GM21576 (cell line): ENCODE measurements around the gene DNAJC13.
"Not testable (repeated sequence)": the region's sequence is repeated elsewhere in the genome, so short reads cannot be mapped to it uniquely, and the experiment has no call there.

Experiments
- ATAC-seq: cut with Tn5 transposase; IDR thresholded peaks from one replicate; pipeline ENCODE4 v1.9.1; 2021; ENCODE audit warnings: mild to moderate bottlenecking, moderate library complexity; ENCODE audit not compliant: unreplicated experiment

DNAJC13 gene, protein sequence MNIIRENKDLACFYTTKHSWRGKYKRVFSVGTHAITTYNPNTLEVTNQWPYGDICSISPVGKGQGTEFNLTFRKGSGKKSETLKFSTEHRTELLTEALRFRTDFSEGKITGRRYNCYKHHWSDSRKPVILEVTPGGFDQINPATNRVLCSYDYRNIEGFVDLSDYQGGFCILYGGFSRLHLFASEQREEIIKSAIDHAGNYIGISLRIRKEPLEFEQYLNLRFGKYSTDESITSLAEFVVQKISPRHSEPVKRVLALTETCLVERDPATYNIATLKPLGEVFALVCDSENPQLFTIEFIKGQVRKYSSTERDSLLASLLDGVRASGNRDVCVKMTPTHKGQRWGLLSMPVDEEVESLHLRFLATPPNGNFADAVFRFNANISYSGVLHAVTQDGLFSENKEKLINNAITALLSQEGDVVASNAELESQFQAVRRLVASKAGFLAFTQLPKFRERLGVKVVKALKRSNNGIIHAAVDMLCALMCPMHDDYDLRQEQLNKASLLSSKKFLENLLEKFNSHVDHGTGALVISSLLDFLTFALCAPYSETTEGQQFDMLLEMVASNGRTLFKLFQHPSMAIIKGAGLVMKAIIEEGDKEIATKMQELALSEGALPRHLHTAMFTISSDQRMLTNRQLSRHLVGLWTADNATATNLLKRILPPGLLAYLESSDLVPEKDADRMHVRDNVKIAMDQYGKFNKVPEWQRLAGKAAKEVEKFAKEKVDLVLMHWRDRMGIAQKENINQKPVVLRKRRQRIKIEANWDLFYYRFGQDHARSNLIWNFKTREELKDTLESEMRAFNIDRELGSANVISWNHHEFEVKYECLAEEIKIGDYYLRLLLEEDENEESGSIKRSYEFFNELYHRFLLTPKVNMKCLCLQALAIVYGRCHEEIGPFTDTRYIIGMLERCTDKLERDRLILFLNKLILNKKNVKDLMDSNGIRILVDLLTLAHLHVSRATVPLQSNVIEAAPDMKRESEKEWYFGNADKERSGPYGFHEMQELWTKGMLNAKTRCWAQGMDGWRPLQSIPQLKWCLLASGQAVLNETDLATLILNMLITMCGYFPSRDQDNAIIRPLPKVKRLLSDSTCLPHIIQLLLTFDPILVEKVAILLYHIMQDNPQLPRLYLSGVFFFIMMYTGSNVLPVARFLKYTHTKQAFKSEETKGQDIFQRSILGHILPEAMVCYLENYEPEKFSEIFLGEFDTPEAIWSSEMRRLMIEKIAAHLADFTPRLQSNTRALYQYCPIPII (N-terminal part only)

DNA sequence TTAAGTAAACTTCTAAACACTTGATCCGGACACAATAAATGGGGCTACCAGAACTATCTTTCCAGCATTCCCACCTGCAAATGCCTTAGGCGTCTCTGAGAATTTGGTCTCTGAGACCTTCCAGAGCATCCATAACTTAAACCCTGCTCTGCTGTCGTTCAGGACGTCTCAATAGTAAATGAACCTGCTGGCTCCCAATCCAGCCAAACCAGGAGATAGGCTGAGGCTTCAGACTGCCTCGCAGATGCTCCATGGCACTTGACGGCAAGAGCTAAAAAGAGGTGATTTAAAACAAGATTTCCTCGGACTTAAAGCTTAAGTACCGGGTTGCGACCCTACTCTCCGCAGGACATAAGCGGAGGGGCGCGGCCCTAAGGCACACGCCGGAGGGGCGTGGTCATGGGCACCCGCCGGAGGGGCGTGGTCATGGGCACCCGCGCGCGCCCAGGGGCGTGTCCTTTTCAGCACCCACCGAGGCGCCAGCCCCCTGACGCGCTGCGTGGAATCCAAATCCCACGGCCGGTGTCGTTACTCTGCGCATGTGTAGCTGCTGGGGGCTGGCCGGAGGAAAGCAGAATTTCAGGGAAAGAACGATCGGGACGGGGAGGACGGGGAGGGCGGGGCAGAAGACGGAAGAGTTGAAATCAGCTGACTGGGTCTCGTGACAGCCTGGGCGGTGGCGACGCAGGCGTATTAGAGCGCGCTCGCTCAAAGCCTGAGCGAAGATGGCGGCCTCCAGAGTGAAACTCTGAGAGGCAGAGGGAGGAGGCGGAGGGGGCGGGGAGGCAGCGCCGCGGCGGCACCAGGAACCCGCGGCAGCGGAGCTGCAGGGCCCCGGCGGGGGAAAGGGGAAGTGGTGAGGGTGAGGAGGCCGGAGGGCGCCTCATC lies at the start of gene DNAJC13:
Gene DNAJC13 (plus strand): TSS at position 696 of the 888 bp plus-strand sequence. CDS start 17,049 bp downstream, outside the sequence.
- ATAC-seq: peak; percentile 90

DNA sequence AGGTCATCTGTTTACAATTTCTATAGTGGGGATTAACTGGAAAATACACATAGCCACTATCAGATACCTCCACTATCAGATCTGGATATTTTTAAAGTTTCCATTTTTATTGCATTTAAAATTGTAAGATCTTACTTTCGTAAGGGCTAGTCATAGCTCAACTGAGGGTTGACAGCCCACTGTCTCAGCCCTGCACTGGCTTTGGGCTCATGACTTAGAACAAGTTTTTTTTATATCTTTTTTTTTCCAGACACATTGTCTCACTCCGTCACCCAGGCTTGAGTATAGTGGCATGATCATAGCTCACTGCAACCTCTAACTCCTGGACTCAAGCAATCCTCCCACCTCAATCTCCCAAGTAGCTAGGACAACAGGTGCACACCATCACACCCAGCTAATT lies 48.8 kb upstream of the DNAJC13 start:
- ATAC-seq: no peak

DNA sequence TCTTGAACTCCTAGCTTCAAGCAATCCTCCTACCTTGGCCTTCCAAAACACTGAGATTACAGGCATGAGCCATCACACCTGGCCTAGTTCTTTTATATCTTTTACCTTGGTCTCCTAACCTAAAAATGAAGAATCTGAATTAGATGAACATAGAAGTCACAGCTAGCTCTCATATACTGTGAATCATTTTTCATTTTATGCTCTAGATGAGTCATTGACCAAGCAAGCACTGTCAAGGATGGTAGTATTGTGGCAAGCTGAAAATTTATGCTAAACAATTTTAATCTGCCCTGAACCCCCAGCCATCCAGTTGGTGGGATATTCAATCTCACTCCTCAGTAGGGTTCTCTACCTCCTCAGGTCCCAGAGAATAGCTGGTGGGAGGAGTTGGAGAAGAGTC lies 48.3 kb upstream of the DNAJC13 start:
- no peak for ATAC-seq

DNA sequence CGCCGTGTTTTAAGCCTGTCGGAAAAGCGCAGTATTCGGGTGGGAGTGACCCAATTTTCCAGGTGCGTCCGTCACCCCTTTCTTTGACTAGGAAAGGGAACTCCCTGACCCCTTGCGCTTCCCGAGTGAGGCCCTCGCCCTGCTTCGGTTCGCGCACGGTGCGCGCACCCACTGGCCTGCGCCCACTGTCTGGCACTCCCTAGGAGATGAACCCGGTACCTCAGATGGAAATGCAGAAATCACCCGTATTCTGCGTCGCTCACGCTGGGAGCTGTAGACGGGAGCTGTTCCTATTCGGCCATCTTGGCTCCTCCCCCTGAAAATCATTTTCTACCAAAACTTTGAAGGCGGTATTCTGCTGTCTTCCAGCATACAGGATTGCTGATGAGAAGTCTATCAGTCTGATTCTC lies 40.4 kb upstream of the DNAJC13 start:
- not testable (repeated sequence) for ATAC-seq

DNA sequence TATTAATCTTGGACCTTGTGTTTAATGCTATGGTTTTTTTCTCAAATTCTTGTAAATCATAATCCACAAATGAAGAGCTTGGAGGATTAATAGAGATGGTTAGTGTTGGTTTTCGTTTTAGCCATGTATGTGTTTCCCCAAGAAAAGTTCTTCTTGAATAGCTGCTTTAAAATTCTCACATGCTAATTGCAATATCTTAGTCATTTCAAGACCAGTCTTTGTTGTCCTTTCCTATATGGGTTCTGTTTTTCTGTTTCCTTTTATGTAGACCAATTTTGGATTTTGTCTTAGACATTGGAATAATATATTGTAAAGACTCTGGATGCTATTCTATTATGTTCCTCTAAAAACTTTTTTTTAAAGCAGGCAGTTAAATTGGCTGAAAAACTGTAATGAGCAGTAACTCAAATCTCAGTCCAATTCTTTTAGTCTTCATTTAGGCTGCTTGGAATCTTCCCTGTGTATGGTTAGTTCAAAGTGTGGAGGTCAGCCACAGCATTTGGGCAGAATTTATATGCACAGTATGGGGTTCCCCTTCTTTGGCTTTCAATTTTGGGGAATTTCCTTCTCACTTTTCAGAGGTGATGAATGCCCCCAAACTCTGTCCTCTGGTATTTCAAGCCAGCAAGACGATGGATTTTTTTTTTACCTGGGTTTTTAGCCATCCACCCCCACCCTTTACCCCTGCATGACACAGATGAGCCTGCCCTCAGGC lies 39.1 kb upstream of the DNAJC13 start:
- no peak for ATAC-seq

DNA sequence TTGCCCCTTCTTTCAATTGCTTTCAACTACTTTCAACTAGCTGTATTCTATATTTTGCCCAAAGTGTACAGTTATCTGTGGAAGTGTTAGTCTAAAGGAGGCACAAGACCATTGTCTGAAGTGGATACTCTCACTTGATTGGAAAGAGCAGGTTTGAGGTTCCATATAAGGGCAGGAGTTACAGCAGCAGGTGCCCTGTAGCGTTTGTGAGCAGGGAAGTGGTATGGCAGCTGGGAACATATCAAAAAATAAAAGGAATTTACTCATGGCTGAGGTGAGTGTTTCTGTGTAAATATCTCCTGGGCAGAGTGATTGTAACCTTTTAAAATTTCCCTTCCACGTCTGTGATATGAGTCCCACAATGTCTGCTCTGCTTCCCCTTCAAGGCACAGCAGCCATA lies 38.5 kb upstream of the DNAJC13 start:
- no peak for ATAC-seq

DNA sequence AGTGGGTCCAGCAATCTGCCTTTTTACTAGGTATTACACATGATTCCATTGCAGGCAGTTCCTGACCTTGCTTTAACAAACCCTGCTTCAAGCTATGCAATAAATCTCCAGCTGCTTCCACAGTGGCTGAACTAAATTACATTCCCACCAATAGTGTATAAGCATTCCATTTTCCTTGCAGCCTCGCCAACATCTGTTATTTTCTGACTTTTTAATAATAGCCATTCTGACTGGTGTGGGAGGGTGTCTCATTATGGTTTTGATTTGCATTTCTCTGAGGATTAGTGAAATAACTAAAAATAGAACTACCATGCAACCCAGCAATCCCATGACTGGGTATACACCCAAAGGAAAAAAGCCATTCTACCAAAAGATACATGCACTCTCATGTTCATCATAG lies 36.4 kb upstream of the DNAJC13 start:
- no peak for ATAC-seq

DNA sequence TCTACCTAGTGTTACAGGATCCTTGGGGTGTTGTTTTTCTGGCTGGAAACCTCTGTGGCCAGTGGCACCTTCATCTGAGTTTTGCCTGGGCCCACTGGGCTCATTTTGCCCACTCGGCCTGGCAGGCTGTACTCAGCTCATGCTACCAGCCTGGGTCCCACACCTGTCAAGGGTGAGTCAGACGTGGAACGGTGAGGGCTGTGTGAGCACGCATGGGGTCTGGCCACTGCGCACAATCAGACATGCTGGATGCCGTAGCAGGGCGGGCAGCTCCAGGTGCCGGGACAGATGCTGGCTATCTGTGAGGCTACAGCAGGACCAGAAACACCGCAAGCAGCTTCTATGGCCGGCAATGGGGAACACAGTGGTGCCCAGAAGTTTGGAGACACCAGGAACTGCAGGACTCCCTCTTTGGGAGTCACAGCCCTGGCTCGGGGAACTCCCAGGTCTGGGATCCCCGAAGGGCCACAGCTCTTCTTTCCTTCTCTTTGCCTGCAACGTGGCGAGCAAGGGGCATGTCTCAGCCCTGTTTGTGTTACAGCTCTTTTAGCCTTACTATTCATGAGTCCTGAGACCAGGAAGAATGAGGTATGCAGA lies 35.9 kb upstream of the DNAJC13 start:
- ATAC-seq: no peak

DNA sequence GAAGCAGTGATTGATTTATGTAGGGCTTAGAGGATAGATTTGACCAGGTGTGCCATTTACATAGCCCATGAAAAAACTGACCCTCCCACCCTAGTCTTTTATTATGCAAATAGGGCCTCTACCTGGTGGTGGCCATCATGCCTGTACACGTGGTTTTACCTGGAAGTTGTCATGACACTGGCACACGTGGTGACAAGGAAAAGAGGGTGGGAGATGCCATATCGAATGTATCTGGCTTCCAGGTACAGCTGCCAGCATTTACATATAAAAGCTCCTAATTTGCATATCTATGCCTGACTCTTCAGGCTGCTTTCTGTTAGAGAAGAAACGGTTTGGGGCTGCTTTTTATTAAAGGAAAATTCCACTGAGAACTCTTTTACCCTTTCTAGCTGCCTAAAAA lies 35.0 kb upstream of the DNAJC13 start:
- ATAC-seq: no peak

DNA sequence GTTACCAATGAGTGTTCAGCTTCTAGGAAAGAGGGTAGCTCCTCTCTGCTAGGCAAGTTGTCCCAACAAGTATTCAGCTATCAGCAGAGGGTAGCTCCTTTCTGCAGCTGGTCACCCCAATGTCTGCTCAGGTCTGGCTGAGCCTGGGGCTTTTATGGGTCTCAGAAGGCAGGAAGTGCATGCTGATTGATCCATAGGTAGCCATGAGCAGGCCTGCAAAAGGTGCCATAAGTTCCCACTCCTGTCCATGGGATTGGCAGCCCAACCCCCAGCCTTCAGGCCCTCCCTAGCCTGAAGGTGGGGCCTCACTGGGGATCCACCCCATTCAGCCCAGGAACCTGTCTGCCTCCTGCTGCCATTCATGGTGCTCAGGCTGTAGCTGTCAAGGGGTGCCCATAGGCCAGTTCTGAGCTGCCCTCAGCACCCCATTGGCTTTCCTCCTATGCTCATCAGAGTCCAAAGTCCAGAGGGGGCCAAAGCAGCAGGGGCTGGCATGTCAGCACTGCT lies 34.6 kb upstream of the DNAJC13 start:
- ATAC-seq: no peak

DNA sequence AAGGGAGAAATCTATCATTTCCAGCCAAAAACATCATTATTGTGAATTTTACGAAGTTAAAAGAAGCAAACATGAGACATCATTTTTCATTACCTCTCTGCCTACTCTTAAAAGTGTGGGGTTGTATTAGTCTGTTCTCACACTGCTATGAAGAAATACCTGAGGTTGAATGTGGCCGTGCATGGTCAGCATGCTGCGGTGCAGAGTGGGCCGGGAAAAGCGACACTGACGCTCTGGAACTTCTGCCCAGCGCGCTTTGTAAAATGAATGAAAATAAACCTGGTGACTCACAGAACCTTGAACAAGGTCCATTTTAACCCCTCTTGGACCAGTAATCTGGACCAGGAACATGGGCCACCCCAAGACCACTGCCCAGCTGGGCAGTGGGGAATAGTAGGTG lies 31.0 kb upstream of the DNAJC13 start:
- no peak for ATAC-seq

DNA sequence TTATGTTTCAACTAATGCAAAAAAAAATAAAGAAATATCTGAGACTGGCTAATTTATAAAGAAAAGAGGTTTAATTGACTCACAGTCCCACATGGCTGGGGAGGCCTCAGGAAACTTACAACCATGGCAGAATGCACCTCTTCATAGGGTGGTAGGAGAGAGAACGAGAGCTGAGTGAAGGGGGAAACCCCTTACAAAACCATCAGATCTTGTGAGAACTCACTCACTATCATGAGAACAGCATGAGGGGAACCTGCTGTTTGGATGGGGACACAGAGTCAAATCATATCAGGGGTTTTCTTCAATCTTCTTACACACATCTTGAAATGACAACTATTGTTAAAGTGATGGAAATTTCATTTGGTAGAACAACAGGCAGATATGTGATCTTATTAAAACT lies 24.6 kb upstream of the DNAJC13 start:
- ATAC-seq: not testable (repeated sequence)

DNA sequence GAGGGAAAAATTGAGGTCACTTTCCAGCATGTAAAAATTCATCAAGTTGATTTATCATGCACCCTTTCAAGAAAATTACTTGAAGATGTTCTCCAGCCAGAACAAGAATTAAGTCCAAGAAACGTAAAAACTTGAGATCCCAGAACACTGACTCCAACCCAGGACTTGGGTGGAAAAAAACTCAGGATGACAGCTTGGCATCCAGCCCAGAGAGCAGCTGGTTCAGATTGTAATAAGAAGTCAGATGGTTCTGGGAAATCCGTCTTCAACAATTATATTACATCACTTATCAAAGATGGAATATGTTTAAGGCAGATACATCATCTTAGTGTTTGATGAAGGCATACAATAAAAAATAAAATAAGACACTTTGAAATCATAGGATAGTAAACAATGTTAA lies 23.0 kb upstream of the DNAJC13 start:
- ATAC-seq: no peak

DNA sequence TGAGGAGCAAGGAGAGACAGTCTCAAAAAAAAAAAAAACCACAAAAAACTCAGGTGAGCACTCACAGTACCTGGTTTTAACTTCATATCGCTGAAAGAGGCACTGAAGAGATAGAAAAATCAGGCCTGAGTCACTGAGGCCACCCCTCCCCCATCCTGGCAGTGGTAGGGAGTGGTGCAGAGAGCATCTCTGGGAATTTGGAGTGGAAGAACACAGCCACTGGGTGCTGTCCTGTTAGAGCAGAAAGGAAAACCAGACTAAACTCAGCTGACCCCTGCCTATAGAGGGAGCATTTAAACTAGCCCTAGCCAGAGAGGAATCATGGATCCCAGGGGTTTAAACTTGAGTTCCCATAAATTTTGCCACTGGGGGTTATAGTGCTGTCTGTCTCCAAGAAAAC lies 22.2 kb upstream of the DNAJC13 start:
- ATAC-seq: no peak

DNA sequence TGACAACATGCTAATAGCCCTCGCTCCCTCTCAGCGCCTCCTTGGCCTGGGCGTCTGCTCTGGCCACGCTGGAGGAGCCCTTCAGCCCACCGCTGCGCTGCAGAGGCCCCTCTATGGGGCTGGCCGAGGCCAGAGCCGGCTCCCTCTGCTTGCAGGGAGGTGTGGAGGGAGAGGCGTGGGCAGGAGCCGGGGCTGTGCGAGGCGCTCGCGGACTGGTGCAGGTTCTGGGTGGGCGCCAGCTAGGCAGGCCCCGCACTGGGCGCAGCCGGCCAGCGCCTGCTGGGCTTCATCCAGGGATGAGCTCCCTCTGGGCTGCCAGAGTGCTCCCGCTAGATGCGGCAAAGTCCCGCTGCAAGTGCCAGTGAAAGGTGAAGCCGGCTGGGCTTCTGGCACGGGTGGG lies 21.0 kb upstream of the DNAJC13 start:
- no peak for ATAC-seq

DNA sequence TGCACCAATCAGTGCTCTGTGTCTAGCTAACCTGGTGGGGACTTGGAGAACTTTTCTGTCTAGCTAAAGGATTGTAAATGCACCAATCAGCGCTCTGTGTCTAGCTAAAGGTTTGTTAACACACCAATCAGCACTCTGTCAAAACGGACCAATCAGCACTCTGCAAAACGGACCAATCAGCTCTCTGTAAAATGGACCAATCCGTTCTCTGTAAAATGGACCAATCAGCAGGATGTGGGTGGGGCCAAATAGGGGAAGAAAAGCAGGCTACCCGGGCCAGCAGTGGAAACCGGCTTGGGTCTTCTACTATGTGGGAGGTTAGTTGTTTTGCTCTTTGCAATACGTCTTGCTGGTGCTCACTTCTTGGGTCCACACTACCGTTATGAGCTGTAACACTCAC lies 20.5 kb upstream of the DNAJC13 start:
- ATAC-seq: not testable (repeated sequence)

DNA sequence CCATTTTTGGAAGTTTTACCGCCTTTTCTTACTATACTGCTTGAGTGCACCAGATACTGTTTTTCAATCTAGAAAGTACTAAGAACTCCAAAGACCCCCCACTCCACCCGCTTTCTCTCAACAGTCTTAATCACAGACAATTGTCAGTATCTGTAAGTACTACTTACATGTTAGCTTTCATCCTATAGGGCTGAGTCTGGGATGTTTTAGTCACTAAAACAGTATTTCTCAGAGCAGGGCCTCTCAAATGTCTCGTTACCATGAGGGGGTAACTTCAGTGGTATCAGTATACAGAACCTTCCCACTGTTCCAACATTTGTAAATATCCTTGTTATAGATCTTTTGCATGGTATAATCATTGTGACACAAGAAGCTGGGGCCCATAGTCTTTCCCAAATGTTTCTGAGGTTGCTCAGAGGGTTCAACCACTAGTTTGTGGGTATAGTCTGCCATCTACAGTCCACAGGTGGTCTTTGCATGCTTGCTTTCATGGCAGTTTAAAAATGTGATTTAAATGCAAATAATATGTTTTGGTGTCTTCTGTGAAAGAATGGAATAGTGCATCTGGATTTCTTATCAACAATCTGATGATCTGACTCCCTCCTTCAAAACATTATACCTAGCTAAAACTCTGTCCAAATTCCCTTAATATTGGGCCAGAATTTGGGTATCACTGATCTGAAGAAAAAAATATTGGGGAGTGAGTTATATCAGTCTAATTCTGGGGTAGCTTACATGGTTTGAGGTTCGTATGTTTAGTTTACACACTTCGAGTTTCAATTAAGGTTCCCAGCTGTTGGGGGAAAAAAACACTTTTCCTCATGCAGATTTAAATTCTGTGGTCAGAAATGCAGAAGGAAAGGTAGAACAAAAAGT lies 18.0 kb upstream of the DNAJC13 start:
- no peak for ATAC-seq

DNA sequence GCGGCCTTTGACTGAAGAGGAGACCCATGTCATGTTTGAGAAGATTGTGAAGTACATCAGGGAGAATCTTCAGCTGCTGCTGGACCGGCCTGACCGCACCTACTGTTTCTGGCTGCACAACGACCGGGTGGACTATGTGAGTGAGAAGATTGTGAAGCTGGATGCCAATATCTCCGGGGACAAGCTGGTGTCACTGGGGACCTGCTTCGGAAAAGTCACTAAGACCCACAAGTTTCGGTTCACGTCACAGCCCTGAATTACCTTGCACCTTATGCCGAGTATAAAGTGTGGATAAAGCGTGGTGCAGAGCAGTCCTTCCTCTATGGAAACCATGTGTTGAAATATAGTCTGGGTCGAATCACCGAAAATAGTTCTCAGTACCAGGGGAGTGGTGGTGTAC lies 16.0 kb upstream of the DNAJC13 start:
- no peak for ATAC-seq
